HT-29 (cell line): Measurements from ENCODE around the gene PATJ. TPM values are rescaled to one million over a fixed set of nuclear protein-coding genes. Genes with fewer than 3 reads are reported as not detected.
"Not testable (repeated sequence)": the region's sequence is repeated elsewhere in the genome, so short reads cannot be mapped to it uniquely, and the experiment has no call there.

ENCODE experiments used
- DNase-seq: peaks from one replicate; pipeline ENCODE4 v3.0.0-alpha.2; 2015; ENCODE audit warnings: low spot score
- total RNA-seq: library from RNA; depleted of rRNA; stranded (reverse); fragments of >200 nt; shearing (Covaris generic); gene quantifications from 2 replicates; pipeline ENCODE4 v1.2.3, GENCODE V29; 2014

PATJ gene
- total RNA-seq, 1 experiment from 2014 or later = 33.8 TPM

- DNase-seq = no peak
Observed at GRCh38 chr1:62093261-62093660, 351.0 kb downstream of the PATJ start.

GRCh38 chr1:62097464-62097863, 355.2 kb downstream of the PATJ start:
- no peak for DNase-seq

GRCh38 chr1:62100442-62100841, 358.2 kb downstream of the PATJ start:
- DNase-seq = no peak

GRCh38 chr1:62103846-62104245, 361.6 kb downstream of the PATJ start:
- no peak for DNase-seq

GRCh38 chr1:62107923-62108322, 365.6 kb downstream of the PATJ start:
- no peak for DNase-seq

- no peak for DNase-seq
Observed at GRCh38 chr1:62109124-62109523, 366.8 kb downstream of the PATJ start.

- no peak for DNase-seq
Observed at GRCh38 chr1:62110198-62110817, 368.0 kb downstream of the PATJ start.

- no peak for DNase-seq
Observed at GRCh38 chr1:62111084-62111483, 368.8 kb downstream of the PATJ start.

GRCh38 chr1:62113507-62113906, 371.2 kb downstream of the PATJ start:
- DNase-seq = no peak

GRCh38 chr1:62117018-62117750, 374.9 kb downstream of the PATJ start:
- DNase-seq = no peak

- DNase-seq = no peak
Observed at GRCh38 chr1:62126579-62127290, 384.5 kb downstream of the PATJ start.

GRCh38 chr1:62128745-62129144, 386.5 kb downstream of the PATJ start:
- DNase-seq = no peak

- DNase-seq = peak; percentile 62
Observed at GRCh38 chr1:62131093-62131725, 388.9 kb downstream of the PATJ start.

GRCh38 chr1:62138029-62138428, 395.7 kb downstream of the PATJ start:
- no peak for DNase-seq

- DNase-seq = no peak
Observed at GRCh38 chr1:62139410-62139809, 397.1 kb downstream of the PATJ start.

- no peak for DNase-seq
Observed at GRCh38 chr1:62140666-62141065, 398.4 kb downstream of the PATJ start.

GRCh38 chr1:62142496-62142895, 400.2 kb downstream of the PATJ start:
- no peak for DNase-seq

GRCh38 chr1:62144238-62144831, 402.1 kb downstream of the PATJ start:
- peak; percentile 69 for DNase-seq

GRCh38 chr1:62159940-62160348, 417.7 kb downstream of the PATJ start:
- DNase-seq = no peak

GRCh38 chr1:62161711-62162110, 419.4 kb downstream of the PATJ start:
- no peak for DNase-seq

- not testable (repeated sequence) for DNase-seq
Observed at GRCh38 chr1:62170380-62170779, 428.1 kb downstream of the PATJ start.
